DND-41 (cell line): ENCODE measurements around the gene PRMT1.

Source experiments
- EZH2 ChIP-seq: IDR thresholded peaks from 3 replicates; pipeline ENCODE4 v1.6.1; 2012; ENCODE audit warnings: borderline replicate concordance, low read depth, mild to moderate bottlenecking, moderate library complexity, low read length, inconsistent platforms; ENCODE audit not compliant: severe bottlenecking
- TF ChIP-seq, protein P1 (sequence below): IDR thresholded peaks from 2 replicates; pipeline ENCODE4 v1.5.1; 2012; ENCODE audit warnings: borderline replicate concordance, low read length, moderate library complexity, mild to moderate bottlenecking; ENCODE audit not compliant: poor library complexity, severe bottlenecking; ENCODE audit errors: extremely low read depth

DNA sequence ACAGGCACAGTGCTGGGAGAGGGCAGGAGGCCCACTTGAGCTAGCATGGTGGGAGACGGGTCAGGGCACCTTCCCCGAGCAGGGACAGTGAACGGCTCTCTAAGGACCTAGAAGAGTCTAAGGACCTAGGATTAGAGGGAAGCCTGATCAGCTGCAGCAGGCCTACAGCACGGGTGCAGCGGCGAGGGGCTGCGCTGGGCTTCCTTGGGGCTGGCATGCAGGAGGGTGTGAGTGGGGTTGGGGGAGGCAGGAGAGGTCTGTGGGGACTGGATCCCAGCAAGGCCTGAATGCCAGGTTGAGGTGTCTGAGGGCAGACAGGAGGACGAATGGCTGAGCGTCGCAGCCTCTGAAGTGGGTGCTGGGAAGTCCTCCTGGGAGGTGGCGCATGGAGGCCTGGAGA is 31.5 kb upstream of the PRMT1 start:
- TF ChIP-seq, protein P1, sequence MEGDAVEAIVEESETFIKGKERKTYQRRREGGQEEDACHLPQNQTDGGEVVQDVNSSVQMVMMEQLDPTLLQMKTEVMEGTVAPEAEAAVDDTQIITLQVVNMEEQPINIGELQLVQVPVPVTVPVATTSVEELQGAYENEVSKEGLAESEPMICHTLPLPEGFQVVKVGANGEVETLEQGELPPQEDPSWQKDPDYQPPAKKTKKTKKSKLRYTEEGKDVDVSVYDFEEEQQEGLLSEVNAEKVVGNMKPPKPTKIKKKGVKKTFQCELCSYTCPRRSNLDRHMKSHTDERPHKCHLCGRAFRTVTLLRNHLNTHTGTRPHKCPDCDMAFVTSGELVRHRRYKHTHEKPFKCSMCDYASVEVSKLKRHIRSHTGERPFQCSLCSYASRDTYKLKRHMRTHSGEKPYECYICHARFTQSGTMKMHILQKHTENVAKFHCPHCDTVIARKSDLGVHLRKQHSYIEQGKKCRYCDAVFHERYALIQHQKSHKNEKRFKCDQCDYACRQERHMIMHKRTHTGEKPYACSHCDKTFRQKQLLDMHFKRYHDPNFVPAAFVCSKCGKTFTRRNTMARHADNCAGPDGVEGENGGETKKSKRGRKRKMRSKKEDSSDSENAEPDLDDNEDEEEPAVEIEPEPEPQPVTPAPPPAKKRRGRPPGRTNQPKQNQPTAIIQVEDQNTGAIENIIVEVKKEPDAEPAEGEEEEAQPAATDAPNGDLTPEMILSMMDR: no peak
- no peak for TF ChIP-seq EZH2
